Neutrophil (primary cell): ENCODE data around the gene LNP1.

ENCODE experiments used
- H3K27ac ChIP-seq: fragments of 200-600 bp; sonication (generic); 2 replicates; pipeline ENCODE4 v1.5.1; 2016; ENCODE audit warnings: mild to moderate bottlenecking, moderate library complexity
- H3K27me3 ChIP-seq: fragments of 200-600 bp; sonication (generic); 2 replicates; pipeline ENCODE4 v1.6.0; 2016; ENCODE audit warnings: mild to moderate bottlenecking
- H3K36me3 ChIP-seq: fragments of 200-600 bp; sonication (generic); 2 replicates; pipeline ENCODE4 v1.5.1; 2017
- H3K4me1 ChIP-seq, 2 experiments: fragments of 200-600 bp in 1 of 2; sonication (generic) in 1 of 2; 1 replicate in 1 of 2; 2 replicates in 1 of 2; pipeline versions ENCODE4 v1.5.1 to v1.6.1; 2013 to 2016; ENCODE audit warnings: low read depth in 1 of 2, low read length in 1 of 2, mild to moderate bottlenecking in 1 of 2, moderate library complexity in 1 of 2; ENCODE audit not compliant: control insufficient read depth in 1 of 2, insufficient read depth in 1 of 2
- H3K4me3 ChIP-seq, 2 experiments: fragments of 200-600 bp in 1 of 2; sonication (generic) in 1 of 2; 1 replicate in 1 of 2; 2 replicates in 1 of 2; pipeline ENCODE4 v1.5.1; 2013 to 2016; ENCODE audit warnings: low read depth in 1 of 2, low read length in 1 of 2, mild to moderate bottlenecking in 1 of 2, moderate library complexity in 1 of 2
- H3K9me3 ChIP-seq: fragments of 200-600 bp; sonication (generic); 2 replicates; pipeline ENCODE4 v1.5.1; 2016
- TF ChIP-seq, protein P1 (sequence below): fragments of 200-600 bp; sonication (generic); IDR thresholded peaks from 2 replicates; pipeline ENCODE4 v1.5.1; 2016; ENCODE audit warnings: antibody characterized with exemption

LNP1 gene

DNA sequence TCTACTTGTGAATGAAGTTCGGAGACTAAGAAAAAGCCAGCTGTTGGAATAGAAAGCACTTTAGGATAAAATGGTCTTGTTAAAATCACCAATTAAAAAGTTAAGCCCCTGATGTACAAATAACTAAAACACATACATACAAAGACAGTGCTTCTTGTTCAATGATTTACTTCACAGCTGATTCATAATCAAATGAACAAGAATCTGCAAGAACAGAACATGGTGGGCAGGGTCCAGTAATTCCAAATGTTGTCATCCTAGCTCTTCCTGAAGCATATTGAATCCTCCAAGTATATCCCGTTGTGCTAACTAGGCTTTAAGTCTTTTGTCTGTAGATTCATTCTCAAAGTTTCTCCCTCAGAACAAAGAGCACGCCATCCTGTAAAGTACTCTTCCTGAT is 42.3 kb upstream of the LNP1 start:
- Histone ChIP-seq H3K4me3 (no peak overlapping the region), H3K27ac (no peak overlapping the region), H3K4me1 (no peaks in the 10 kb centered on the region), H3K36me3 (peaks cover 92% of the 10 kb centered on the region), H3K9me3 (no peaks in the 10 kb centered on the region), H3K27me3 (no peaks in the 10 kb centered on the region)
- TF ChIP-seq, protein P1, sequence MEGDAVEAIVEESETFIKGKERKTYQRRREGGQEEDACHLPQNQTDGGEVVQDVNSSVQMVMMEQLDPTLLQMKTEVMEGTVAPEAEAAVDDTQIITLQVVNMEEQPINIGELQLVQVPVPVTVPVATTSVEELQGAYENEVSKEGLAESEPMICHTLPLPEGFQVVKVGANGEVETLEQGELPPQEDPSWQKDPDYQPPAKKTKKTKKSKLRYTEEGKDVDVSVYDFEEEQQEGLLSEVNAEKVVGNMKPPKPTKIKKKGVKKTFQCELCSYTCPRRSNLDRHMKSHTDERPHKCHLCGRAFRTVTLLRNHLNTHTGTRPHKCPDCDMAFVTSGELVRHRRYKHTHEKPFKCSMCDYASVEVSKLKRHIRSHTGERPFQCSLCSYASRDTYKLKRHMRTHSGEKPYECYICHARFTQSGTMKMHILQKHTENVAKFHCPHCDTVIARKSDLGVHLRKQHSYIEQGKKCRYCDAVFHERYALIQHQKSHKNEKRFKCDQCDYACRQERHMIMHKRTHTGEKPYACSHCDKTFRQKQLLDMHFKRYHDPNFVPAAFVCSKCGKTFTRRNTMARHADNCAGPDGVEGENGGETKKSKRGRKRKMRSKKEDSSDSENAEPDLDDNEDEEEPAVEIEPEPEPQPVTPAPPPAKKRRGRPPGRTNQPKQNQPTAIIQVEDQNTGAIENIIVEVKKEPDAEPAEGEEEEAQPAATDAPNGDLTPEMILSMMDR = no peak

DNA sequence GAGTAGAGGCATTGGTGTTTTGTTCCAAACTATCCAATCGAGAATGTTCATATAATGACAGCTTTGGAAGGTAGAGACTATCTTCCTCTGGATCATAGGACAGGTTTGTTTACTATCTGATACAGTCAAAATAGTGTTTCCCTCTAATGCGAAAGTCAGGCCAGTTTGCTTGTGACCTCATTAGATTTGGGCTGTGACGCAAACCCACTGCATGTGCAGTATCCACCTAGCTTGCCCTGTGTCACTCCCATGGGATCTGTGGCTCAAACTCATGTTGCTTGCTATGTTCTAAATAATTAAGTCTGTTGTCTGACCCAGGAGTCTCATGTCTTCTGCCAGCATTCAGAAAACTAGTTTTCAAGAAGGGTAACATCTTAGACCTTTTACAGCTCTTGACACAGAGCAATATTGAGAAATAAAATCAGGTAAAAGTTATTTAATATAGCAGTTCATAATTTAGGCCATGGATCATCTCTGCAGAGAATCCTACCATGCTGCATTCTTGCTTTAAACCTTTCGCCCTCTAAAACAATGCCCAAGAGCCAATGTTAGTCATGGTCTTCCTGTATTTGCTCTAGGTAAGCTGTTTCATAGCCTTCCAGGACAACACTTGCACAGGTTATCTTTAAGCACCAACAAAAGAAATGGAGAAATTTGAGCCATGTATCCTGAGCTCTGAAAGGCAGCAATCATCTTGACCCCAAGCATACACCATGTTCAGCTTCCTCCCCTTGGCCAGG is 40.4 kb upstream of the LNP1 start:
- Histone ChIP-seq H3K27ac (no peak overlapping the region), H3K4me1 (no peaks in the 10 kb centered on the region), H3K9me3 (no peaks in the 10 kb centered on the region), H3K36me3 (peaks cover 92% of the 10 kb centered on the region), H3K27me3 (no peaks in the 10 kb centered on the region), H3K4me3 (no peak overlapping the region)
- TF ChIP-seq, protein P1 = no peak

DNA sequence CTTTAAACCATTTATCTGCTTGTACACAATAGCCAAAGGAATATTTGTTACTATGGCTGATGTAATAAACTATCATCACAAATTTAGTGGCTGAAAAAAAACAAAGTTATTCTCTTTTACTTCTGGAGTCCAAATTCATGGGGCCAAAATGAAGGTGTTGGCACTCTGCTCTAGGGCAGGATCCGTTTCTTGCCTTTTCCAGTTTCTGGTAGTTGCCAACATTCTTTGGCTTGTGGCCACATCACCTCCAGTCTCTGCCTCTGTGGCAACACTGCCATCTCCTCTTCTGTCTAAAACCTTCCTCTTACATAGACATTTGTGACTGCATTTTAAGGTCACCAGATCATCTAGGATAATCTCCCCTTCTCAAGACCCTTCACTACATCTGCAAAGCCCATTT is 39.4 kb upstream of the LNP1 start:
- Histone ChIP-seq H3K9me3 (no peaks in the 10 kb centered on the region), H3K27me3 (no peaks in the 10 kb centered on the region), H3K36me3 (peaks cover 96% of the 10 kb centered on the region), H3K27ac (no peak overlapping the region), H3K4me3 (no peak overlapping the region), H3K4me1 (no peaks in the 10 kb centered on the region)
- TF ChIP-seq, protein P1 = no peak

DNA sequence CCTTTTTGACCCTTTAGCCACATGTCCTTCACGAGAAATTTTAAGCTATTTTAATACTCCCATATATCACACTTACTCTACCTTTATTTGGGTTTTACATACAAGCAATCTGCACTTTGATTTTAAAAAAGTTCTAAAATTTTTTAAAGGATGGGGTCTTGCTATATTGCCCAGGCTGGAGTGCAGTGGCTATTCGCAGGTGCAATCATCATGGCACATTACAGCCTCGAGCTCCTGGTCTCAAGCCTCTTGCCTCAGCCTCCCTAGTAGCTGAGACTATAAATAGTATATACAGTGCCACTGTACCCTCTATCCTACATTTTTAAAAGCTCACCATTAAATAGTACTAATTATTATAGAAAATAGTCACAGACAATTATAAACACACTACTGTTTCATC is 36.9 kb upstream of the LNP1 start:
- peaks cover 90% of the 10 kb centered on the region for H3K36me3 ChIP-seq
- TF ChIP-seq, protein P1 = no peak
- H3K9me3 ChIP-seq = no peaks in the 10 kb centered on the region
- no peaks in the 10 kb centered on the region for H3K27me3 ChIP-seq
- no peak overlapping the region for H3K4me3 ChIP-seq
- no peak overlapping the region for H3K27ac ChIP-seq
- H3K4me1 ChIP-seq = no peaks in the 10 kb centered on the region

DNA sequence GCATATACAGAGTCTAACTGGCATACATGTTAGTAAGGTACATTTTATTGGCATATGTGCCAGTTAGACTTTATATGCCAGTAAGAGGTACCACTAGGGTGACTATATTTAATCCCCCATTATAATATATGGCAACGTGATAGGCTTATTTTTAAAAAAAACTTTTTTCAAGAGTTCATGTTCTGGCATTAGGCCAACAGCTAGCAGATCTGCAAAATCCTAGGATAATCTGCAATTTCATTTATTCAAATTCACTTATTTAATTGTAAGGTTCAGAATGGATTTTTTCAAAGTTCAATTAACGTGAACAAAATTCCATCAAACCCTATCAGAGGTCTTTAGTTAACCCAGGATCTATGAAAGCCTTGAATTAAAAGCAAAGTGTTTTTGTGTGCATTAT is 34.9 kb upstream of the LNP1 start:
- Histone ChIP-seq H3K27me3 (no peaks in the 10 kb centered on the region), H3K4me3 (no peak overlapping the region), H3K36me3 (peaks cover 79% of the 10 kb centered on the region)

More for the DNA sequence above, 34.9 kb upstream of the LNP1 start:
- H3K9me3 ChIP-seq = no peaks in the 10 kb centered on the region
- H3K4me1 ChIP-seq = no peaks in the 10 kb centered on the region
- no peak overlapping the region for H3K27ac ChIP-seq
- TF ChIP-seq, protein P1 = no peak
